Jurkat, Clone E6-1 (cell line): ENCODE data around the gene KDM6A. TPM values are rescaled to one million over a fixed set of nuclear protein-coding genes. Genes with fewer than 3 reads are reported as not detected.
A peak's percentile ranks its signal among the peaks of the same experiment; 100 is the strongest.
"Not testable (repeated sequence)": the region's sequence is repeated elsewhere in the genome, so short reads cannot be mapped to it uniquely, and the experiment has no call there.

Experiments
- DNase-seq: peaks from one replicate; pipeline ENCODE4 v3.0.0-alpha.2; 2011; ENCODE audit warnings: low read depth, low spot score
- H3K4me3 ChIP-seq: 2 replicates; pipeline ENCODE4 v1.5.1; 2011; ENCODE audit warnings: mild to moderate bottlenecking, low read length, control low read depth, moderate library complexity
- polyA plus RNA-seq: library from polyadenylated mRNA; unstranded; fragments of >200 nt; gene quantifications from one replicate; pipeline ENCODE4 v1.2.1, GENCODE V29; 2012; ENCODE audit warnings: missing spikeins; ENCODE audit not compliant: insufficient read length, insufficient read depth

Gene KDM6A
- 12.3 TPM for polyA plus RNA-seq

- H3K4me3 ChIP-seq = peak within 1 kb of the TSS; percentile 77
- DNase-seq = peak; percentile 93
Measured at GRCh38 chrX:44872821-44873414, at the start of gene KDM6A. Gene KDM6A (plus strand): TSS chrX:44873188. CDS start chrX:44873552, 364 bp downstream.

DNA sequence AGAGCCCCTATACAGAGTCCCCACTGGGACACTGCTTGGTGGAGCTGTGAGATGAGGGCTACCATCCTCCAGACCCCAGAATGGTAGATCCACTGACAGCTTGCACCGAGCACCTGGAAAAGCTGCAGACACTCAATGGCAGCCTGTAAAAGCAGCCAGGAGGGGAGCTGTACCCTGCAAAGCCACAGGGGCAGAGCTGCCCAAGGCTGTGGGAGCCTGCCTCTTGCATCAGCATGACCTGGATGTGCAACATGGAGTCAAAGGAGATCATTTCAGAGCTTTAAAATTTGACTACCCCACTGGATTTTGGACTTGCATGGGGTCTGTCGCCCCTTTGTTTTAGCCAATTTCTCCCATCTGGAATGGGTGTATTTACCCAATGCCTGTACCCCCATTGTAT lies 49.8 kb upstream of the KDM6A start:
- not testable (repeated sequence) for DNase-seq, H3K4me3 ChIP-seq

DNA sequence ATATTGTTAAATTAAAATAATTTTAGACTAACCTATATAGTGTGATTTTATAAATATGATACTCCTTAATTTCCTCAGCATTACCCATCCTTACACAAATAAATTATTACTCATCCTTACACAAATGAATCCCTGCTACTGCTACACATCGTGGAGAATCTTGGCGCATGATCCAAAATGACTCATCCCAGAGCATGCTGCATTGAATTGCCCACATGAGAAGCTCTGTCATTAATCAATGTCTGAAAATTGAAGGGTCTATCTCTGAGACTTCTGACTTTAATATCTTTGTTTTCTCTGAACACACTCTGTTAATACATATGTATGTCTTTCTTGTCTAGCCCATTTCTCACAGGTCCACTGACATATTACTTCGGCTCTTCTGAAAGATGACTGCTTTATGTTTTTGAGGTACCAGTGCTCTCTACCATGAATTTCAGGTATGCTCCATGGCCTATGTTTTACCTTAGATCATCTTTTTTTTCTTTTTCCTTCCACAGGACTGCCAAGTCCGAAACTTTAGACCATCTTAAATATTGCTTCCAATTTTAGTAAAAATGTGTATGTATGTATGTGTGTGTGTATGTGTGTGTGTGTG lies 44.9 kb upstream of the KDM6A start:
- no peak for DNase-seq
- H3K4me3 ChIP-seq = no peak overlapping the region

DNA sequence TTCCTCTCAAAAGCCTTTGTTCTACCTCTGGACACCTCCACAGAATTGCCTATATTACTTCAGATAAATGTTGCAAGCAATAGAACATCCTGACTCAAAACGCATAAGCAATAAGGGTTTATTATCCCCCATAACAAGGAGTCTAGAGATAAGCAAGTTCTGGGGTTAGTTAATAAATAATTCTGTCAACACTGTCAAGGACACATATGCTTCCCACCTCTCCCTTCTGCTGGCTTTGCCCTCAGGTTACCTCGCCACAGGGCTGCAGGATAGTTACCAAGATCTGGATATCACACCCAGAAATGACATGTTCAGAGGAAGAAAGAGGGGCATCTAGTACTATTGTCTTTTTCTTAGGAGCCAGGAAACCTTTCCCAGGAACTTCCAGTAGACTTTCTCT lies 43.2 kb upstream of the KDM6A start:
- no peak for DNase-seq
- no peak overlapping the region for H3K4me3 ChIP-seq

DNA sequence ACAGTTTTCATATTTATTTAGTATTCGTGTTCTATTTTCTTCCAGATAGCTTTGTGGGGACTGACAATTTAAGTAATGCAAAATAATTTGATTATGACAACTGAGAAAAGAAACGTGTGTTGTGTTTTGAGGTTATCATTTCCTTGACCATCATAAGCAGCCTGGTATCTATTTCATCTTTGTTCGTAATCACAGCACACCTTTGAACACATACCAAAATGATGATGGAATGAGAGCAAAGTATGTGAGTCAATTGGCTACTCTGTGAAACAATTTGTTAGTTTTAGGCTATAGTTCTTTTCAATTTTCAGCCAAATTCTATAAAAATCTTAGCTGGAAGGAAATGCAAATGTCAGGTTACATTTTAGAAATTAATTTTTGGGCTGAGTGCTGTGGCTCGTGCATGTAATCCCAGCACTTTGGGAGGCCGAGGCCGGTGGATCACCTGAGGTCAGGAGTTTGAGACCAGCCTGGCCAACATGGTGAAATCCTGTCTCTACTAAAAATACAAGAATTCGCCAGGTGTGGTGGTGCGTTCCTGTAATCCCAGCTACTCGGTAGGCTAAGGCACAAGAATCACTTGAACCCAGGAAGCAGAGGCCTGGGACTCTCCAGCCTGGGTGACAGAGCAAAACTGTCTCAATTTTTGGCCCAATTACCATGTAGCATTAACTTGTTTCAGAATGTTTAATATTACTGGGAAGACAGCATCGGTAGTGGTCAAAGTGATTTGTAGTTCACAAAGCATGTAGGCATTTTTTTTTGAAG lies 30.3 kb upstream of the KDM6A start:
- no peak for DNase-seq
- H3K4me3 ChIP-seq = no peak overlapping the region

DNA sequence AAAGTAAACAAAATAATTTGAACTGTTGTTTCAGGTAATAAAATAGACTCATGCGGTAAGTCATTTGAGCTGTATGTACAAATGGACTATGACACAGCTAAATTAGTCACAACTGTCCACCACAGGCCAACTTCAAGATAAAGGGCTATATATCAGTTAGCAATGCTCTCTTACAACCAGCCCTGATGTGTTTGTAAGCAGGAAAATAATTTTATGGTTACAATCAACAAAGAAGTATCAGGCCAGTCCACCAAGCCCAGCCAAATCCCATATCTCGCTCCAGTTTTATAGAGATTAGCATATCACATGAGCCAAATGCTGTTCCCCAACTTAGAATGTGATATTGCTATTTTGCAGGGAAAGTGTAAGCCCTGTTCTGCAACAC lies 29.7 kb upstream of the KDM6A start:
- DNase-seq = no peak
- no peak overlapping the region for H3K4me3 ChIP-seq

DNA sequence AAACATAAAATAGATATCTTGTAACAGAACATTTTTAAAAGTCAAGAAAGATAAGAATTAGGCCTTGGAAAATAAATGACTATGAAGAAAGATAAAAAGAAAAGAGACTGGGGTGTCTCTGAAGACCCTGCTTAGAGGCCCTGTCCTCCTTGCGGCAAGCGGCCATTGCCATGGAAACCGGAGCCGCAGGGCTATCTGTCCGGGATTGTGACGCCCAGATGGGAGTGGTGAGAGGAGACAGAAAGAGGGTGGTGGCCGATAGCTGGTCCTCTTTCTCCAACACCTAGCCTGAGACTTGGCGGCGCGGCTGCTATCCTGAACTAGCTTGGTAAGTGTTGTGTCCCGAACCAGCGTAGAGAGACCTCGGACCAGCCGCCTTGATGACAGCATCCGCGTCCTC lies 29.2 kb upstream of the KDM6A start, which contains the start of gene DUSP21:
Gene DUSP21 (plus strand): TSS at position 269 of the 400 bp plus-strand sequence. CDS start 112 bp downstream, at position 381.
- H3K4me3 ChIP-seq = no peak within 1 kb of the TSS
- DNase-seq = no peak

GRCh38 chrX:44844204-44844603 lies 28.8 kb upstream of the KDM6A start:
- no peak overlapping the region for H3K4me3 ChIP-seq
- no peak for DNase-seq

GRCh38 chrX:44850891-44851290 lies 22.1 kb upstream of the KDM6A start:
- DNase-seq, H3K4me3 ChIP-seq: not testable (repeated sequence)

GRCh38 chrX:44871114-44871645 lies 1.8 kb upstream of the KDM6A start:
- DNase-seq = no peak
- no peak overlapping the region for H3K4me3 ChIP-seq

- no peak for DNase-seq
- peak overlapping the region; percentile 65 for H3K4me3 ChIP-seq
Measured at GRCh38 chrX:44871931-44872820, 812 bp upstream of the KDM6A start.

GRCh38 chrX:44873415-44874276 lies 658 bp downstream of the KDM6A start:
- DNase-seq = no peak
- peak overlapping the region; percentile 77 for H3K4me3 ChIP-seq

DNA sequence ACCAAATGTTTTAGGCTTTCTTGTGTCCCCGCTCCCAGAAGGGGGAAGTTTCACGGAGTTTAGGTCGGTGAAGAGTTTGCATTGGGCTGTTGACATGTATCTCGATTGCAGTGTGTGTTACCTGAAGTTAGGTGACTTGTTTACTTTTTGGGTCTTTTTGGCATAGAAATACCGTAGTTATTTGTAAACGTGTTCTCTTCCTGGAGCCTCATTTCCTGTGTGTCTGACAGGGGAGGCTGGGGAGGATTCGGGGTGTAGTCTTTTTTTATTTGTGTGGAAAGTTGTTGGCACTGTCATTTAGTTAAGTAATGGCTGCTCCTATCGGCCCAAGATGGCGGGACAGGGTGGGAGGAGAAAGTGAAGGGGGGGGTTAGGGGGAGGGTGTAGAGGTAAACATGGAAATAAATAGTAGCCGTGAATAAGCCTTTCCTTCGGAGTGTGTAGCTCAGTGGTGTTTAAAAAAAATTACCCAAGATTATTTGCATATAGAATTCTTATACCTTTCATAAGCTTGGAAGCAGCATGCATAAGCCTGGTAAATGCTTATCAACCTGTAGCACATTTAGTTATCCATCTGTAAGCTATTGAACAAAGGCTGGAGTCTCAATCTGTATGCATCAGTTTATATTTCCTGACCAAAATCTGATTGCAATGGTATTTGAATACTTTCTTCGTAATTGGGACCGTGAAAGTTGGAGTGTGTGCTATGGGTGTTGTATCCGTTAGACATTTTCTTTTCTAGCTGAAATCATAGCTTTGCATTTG lies 1.6 kb downstream of the KDM6A start:
- peak overlapping the region; percentile 77 for H3K4me3 ChIP-seq
- no peak for DNase-seq

DNA sequence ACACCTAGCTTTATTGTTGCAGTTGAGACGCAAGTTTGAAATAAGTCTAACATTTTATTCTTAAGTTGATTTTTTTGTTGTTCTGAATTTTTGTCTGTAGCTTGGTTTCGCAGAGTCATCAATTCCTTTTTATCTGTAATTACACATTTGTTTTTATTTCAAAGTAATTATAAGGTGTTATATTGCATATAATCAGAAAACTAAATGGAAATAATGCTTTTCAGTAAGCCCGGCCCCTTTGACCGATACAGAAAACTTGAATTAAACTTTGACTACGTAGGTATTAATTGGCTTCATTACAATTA lies 2.1 kb downstream of the KDM6A start:
- peak overlapping the region; percentile 77 for H3K4me3 ChIP-seq
- no peak for DNase-seq

DNA sequence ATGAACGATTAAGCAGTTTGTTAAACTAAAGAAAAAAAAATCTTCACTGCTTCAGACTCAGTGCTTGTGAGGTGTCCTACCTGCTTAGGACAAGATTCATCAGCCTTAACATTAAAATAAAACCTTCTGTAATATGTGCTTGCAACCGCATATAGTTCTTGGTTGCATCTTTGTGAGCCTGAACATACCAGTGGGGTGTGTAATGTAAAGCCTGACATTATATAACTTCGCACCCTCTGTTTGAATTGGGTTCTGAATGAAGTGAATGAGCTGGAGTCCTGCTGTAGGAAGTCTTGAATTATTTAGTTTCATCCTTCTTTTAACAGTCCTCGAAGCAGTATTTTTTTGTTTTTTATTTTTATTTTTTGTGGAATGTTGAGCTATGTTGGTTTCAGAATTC lies 3.1 kb downstream of the KDM6A start:
- DNase-seq = no peak
- H3K4me3 ChIP-seq = no peak overlapping the region

- no peak for DNase-seq
- no peak overlapping the region for H3K4me3 ChIP-seq
Measured at GRCh38 chrX:44876767-44877166, 3.8 kb downstream of the KDM6A start.

DNA sequence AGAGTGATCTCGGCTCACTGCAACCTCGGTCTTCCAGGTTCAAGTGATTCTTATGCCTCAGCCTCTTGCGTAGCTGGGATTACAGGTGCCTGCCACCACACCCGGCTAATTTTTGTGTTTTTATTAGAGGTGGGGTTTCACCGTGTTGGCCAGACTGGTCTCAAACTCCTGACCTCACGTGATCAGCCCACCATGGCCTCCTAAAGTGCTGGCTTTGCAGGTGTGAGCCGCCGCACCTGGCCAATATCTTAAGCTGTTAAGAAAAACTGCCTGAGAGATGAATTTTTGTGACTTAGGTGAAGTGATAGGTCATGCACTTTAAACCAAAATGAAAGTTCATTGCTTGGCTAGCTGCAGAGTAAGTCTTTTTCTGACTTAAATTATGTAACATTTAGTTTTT lies 5.8 kb downstream of the KDM6A start:
- no peak for DNase-seq
- no peak overlapping the region for H3K4me3 ChIP-seq

- DNase-seq = no peak
Measured at GRCh38 chrX:44881549-44881948, 8.6 kb downstream of the KDM6A start.

More at GRCh38 chrX:44881549-44881948, 8.6 kb downstream of the KDM6A start:
- H3K4me3 ChIP-seq = no peak overlapping the region
